Suppressor macrophage (primary cell): ENCODE results near the gene ACOX2.

Experiments used
- DNase-seq, 4 experiments: peaks; one replicate each; pipeline ENCODE4 v3.0.0-alpha.2; 2020 to 2022

The ACOX2 gene

DNA sequence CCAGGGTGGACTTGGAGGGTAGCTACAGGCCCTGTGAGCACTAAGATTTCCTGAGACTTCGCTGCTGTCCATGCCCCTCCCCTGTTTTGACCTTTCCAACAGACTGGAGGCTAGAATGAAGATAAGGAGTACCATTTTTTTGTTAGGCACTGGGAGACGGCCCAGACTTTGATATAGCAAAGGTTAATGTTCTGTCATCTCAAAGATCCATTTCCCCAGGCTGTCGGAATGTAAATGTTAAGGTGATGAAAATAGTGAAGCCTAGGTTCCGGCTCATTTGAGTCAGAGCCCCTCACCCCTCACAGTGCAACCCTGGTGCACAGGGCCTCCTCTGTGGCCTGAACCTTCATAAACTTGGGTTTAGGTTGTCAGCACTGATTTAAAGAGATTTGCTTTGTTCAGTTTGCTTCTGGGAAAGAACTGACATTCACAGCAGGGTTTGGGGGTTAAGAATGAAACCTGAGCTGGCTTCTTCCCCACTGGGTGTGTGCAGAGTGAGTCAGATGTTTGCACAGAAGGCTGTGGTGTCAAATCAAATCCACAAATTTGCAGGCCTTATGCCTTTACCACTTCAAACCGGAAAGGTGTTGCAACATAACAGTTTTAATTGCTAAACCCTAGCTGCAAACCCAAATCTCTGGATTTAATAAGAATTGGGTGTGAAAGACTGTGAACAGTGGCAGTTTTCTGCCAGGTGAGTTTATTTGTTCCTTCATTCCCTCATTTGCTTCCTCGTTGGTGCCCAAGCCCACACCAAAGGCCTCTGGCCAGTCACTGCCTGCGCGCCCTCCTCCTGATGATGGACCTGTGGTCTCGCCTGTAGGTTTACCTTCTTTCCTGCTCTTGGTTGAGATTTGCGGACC, 65.7 kb downstream of the ACOX2 start:
- peak; percentile 77 to 92 (median 86) for DNase-seq

DNA sequence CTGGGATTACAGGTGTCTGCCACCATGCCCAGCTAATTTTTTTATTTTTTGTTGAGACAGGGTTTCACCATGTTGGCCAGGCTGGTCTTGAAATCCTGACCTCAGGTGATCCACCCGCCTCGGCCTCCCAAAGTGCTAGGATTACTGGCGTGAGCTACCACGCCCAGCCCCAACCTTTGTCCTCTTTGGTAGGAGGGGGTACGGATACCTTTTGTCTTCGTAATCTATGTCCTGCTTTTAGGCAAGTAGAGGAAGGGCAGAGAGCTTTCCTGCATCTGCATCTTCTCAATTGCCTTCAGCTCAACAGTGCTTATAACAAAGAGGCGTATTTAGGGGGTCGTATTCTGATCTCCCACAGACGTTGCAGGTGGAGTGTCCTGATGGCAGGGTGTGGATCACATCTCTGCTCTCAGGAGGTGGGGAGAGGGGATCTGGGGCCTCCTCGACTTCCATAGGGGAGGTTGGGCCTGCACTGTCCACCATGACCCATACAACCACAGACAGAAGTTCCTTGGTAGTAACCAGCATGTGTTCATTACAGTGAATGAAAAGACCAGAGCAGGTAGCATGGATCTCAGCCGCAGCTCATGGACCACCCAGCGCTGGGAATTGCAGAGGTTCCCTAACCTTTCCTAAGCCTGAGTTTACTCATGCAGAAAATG, 66.5 kb downstream of the ACOX2 start:
- DNase-seq, result no peak

DNA sequence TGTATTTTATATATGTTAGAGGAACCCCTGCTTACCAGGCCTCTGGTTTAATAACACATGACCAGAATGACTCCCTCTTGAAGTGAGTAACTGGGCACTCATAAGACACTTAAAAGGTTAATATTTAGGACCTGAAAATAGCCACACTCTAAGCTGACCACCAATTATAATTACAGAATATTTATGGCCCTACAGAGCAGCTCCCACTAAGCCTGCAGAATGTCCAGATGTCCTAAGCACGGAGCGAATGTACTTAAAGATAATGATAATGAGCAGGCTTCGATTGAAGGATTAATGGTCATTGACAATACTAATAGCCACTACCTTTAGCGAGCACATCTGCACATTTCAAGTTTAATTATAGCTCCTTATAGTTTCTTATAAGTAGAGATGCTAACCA, 67.9 kb downstream of the ACOX2 start:
- peak in 1 of 4 experiments; percentile 32 for DNase-seq

DNA sequence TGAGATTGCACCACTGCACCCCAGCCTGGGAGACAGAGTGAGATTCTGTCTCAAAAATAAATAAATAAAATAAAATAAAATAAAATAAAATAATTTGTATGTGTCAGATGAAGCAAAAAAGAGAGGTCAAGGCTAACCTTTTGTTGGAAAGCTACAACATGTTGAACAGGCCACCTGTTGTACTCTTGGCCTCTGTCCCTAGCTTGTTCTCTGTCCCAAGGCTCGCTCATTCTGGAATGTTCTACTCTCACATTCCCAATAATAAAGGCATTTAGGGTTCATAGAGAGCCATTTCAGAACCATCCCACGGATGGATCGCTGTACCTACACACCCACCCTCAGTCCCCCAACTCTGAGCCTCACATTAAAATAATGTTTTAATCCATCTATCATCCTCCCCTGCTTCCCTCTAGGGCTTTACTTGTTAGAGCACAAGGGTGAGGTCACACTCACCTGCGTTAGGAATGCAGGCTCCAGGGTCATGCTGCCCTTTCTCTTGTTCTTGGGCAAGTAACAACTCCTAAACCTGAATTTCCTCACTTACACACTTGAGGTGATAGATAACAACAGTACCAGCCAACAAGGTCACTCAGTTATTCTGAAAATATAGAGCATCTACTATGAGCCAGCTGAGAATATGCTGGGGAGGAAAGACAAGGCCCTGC, 70.0 kb downstream of the ACOX2 start:
- DNase-seq, result no peak

DNA sequence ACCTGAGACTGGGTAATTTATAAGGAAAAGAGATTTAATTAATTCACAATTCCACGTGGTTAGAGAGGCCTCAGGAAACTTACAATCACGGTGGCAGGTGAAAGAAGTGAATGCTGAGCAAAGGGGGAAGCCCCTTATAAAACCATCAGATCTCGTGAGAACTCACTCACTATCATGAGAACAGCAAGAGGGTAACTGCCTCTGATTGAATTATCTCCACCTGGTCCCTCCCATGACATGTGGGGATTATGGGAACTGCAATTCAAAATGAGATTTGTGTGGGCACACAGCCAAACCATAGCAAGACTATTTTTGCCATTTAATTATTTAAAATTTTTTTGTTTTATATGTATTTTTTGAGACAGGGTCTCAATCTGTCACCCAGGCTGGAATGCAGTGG, 72.1 kb downstream of the ACOX2 start:
- peak in 1 of 4 experiments; percentile 17 for DNase-seq

DNA sequence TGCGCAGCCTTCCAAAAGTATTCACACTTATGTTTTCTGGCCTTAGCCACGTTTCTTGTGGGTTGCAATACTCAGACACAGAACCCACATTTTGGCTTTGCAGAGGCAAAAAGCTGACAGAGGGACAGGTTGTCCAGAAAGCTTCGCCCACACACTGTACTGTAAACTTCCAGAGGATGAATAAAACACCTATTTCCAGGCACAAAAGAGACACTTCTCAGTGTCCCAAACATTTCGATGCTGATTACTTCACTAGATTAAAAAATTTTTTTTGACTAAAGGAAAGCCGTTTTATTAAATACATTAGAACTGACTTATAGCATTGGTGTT, 73.1 kb downstream of the ACOX2 start:
- no peak for DNase-seq

DNA sequence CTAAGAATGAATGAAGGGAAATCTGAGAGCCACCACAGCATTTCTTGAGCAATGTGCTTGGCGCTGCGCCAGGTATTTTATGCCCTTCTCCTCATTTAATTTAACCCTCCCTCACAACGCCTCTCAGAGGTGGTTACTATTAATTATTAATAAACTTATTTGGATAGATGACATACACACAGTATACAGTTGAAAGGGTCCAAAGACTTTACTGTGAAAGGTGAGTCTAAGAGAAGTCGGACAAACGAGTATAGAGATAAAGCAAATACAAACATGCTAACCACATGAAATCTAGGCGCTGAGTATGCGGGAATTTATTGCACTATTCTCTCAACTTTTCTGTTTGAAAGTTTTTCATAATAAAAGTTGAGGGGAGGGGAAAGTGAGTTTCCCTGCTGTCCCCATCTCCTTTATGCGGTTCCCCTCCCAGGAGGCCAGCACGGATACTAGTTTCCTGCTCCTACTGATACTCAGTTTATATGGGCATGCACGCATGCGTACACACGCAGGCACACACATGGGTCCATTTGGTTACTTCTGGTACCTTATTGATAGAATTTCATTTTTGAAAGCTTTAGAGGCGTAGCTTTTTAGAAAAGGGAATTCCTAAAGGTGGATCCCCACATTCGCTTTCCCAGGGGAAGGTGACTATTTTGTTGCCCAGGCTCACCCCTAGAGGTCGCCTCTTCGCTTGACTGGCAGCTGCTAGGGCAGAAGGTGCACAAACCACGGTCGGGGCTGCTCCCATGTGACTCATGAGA, 73.6 kb downstream of the ACOX2 start:
- peak; percentile 64 to 87 (median 80) for DNase-seq

DNA sequence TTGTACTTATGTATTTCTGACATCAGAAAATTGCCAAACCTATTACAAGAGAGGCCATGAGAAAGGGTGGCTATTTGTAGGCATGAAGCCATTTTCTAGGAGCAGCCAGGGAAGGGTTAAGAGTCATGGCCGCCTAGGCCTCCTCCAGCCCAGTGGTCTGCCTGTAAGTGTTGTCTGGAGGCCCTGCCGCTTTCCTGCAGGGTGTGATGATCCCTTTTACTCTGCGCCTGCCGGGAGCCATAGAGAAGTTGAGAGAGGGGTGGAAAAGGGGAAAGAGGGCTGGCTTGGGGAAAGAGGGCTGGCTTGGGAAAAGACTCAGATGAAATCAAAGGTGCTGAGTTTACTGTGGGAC, 74.2 kb downstream of the ACOX2 start:
- no peak for DNase-seq

DNA sequence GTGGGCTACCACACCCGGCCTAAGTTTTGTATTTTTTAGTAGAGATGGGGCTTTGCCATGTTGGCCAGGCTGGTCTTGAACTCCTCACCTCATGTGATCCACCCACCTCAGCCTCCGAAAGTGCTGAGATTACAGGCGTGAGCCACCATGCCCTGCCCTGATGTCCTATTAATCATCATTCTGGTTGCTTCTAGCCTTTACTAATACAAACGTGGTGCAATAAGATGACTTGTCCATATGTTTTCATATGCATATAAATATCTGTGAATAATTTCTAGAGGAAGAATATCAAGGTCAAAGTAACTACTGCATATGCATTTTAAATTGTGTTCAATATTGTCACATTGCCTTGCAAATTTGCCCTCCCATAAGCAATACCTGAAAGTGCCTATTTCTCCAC, 77.8 kb downstream of the ACOX2 start:
- DNase-seq, result peak in 1 of 4 experiments; percentile 21
